Endothelial cell (in vitro differentiated cells): ENCODE results near the gene HEPACAM2. TPM values are rescaled to one million over a fixed set of nuclear protein-coding genes. Genes with fewer than 3 reads are reported as not detected.

Experiments
- DNase-seq: peaks from one replicate; pipeline ENCODE4 v3.0.0; 2021; ENCODE audit warnings: low spot score
- H3K27ac Mint-ChIP-seq: one replicate; pipeline ENCODE4 v1.8.0; 2021; ENCODE audit warnings: mixed read lengths, inconsistent platforms; ENCODE audit not compliant: unreplicated experiment
- H3K27me3 Mint-ChIP-seq: one replicate; pipeline ENCODE4 v1.8.0; 2021; ENCODE audit warnings: mild to moderate bottlenecking, moderate library complexity, mixed read lengths, inconsistent platforms; ENCODE audit not compliant: unreplicated experiment
- H3K36me3 Mint-ChIP-seq: one replicate; pipeline ENCODE4 v1.8.0; 2021; ENCODE audit warnings: mild to moderate bottlenecking, low read depth, mixed read lengths, inconsistent platforms; ENCODE audit not compliant: unreplicated experiment
- H3K4me1 Mint-ChIP-seq: one replicate; pipeline ENCODE4 v1.8.0; 2021; ENCODE audit warnings: mild to moderate bottlenecking, mixed read lengths, inconsistent platforms; ENCODE audit not compliant: unreplicated experiment
- H3K4me3 Mint-ChIP-seq: one replicate; pipeline ENCODE4 v1.8.0; 2021; ENCODE audit warnings: mild to moderate bottlenecking, mixed read lengths, inconsistent platforms; ENCODE audit not compliant: unreplicated experiment
- H3K9me3 Mint-ChIP-seq: one replicate; pipeline ENCODE4 v1.8.0; 2021; ENCODE audit warnings: mixed read lengths, inconsistent platforms; ENCODE audit not compliant: unreplicated experiment
- total RNA-seq: library from RNA; stranded (reverse); fragmentation: NEBNext Ultra II Directional; extraction: Animal tissue kit (Norgen Biotek cat#: 25700); gene quantifications from one replicate; pipeline ENCODE4 v1.2.1, GENCODE V29; 2021; ENCODE audit not compliant: unreplicated experiment
- TF ChIP-seq, protein P1 (sequence below): fragments of 200-600 bp; sonication (generic); IDR thresholded peaks from one replicate; pipeline ENCODE4 v1.5.0; 2021; ENCODE audit warnings: antibody characterized with exemption; ENCODE audit not compliant: unreplicated experiment

Gene HEPACAM2
- total RNA-seq, 1 donor from 2014 or later, result not detected

DNA sequence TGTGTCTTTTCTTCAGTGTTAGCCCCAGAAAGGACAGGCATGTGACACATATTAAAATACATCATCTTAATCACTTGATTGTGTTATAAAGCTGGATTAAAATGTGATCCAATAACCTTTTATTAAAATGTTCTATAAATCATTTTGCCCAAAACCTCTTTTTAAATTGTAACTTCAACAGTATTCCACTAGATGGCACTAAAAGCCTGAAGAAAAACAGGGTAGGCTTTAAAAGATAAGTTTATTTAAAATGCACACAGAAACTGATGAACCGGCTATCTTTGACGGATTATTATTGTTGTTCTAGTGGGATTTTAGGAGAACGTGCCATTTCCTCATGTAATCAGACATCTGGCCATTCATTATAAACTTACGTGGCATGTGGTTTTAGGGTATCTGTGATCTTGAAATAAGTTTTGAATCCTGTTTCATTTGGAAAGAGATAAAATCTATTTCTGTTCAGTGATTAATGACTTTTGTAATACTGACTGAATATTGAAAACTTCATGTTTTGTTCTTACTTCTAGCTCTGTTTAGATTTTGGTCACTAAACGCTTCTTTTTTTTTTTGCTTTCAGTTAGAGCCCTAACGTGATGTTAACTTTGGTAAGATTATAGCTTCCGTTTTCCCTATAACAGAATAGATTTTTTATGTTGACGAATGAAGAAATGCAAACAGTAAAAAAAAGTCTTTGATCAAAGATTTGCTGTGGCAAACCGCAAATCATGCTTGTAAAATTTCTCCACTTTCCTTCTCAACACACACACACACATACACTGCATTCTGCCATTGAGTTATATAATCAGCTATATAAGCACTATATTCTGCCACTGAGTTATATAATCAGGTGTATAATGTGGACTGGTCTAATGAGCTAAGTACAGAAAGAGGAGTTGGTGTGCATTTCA, 19.5 kb upstream of the HEPACAM2 start:
- H3K27ac Mint-ChIP-seq, result no peak overlapping the region
- peaks cover 1% of the 10 kb centered on the region for H3K27me3 Mint-ChIP-seq
- no peak overlapping the region for H3K4me3 Mint-ChIP-seq
- no peaks in the 10 kb centered on the region for H3K36me3 Mint-ChIP-seq
- no peaks in the 10 kb centered on the region for H3K9me3 Mint-ChIP-seq
- H3K4me1 Mint-ChIP-seq, result no peaks in the 10 kb centered on the region
- no peak for DNase-seq
- TF ChIP-seq, protein P1, sequence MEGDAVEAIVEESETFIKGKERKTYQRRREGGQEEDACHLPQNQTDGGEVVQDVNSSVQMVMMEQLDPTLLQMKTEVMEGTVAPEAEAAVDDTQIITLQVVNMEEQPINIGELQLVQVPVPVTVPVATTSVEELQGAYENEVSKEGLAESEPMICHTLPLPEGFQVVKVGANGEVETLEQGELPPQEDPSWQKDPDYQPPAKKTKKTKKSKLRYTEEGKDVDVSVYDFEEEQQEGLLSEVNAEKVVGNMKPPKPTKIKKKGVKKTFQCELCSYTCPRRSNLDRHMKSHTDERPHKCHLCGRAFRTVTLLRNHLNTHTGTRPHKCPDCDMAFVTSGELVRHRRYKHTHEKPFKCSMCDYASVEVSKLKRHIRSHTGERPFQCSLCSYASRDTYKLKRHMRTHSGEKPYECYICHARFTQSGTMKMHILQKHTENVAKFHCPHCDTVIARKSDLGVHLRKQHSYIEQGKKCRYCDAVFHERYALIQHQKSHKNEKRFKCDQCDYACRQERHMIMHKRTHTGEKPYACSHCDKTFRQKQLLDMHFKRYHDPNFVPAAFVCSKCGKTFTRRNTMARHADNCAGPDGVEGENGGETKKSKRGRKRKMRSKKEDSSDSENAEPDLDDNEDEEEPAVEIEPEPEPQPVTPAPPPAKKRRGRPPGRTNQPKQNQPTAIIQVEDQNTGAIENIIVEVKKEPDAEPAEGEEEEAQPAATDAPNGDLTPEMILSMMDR, result peak; percentile 84

- no peaks in the 10 kb centered on the region for H3K9me3 Mint-ChIP-seq
- H3K4me3 Mint-ChIP-seq, result no peak overlapping the region
- no peaks in the 10 kb centered on the region for H3K36me3 Mint-ChIP-seq
- no peak for DNase-seq
- TF ChIP-seq, protein P1, result no peak
- no peaks in the 10 kb centered on the region for H3K27me3 Mint-ChIP-seq
- H3K27ac Mint-ChIP-seq, result no peak overlapping the region
- H3K4me1 Mint-ChIP-seq, result no peaks in the 10 kb centered on the region
Measured at GRCh38 chr7:93242106-93242505, 15.8 kb upstream of the HEPACAM2 start.

DNA sequence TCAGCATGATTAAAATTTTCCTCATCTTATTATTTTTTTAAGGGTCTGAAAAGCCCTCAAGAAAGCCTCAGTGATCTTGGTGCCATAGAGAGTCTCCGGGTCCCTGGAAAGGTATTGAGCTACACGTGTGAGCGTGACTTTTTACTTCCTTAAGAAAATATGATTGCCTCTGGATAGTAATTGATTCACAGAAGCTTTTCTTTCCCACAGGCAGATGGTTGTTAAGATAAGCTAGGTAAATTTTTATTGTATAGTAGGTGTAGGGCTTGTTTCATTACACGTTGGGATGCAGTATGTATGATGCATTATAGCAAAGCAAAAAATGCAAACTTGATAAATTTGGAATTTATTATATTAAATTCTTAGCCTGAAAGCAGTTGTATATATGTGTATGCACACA, 13.6 kb upstream of the HEPACAM2 start:
- no peak overlapping the region for H3K27ac Mint-ChIP-seq
- no peaks in the 10 kb centered on the region for H3K4me1 Mint-ChIP-seq
- no peaks in the 10 kb centered on the region for H3K9me3 Mint-ChIP-seq
- no peaks in the 10 kb centered on the region for H3K36me3 Mint-ChIP-seq
- TF ChIP-seq, protein P1, result no peak
- H3K27me3 Mint-ChIP-seq, result no peaks in the 10 kb centered on the region
- H3K4me3 Mint-ChIP-seq, result no peak overlapping the region
- DNase-seq, result no peak

DNA sequence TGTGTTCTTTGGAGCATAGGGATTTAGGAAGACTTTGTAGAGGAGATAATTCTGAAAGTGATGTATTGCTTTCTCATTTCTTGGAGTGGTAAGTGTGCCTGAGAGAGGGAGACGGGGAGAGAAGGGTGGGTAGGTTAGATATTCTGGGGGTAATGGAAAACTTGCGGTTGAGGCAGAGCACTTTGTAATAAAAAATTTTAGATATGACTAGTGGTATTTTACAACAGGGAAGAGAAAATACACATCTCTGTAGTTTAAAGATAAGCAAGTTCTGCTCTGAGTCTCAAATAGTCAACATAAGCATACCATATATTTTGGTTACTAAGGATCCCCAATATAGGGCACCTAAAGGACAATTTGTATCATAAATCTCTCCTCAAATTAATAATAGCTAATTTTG, 12.5 kb upstream of the HEPACAM2 start:
- H3K36me3 Mint-ChIP-seq, result no peaks in the 10 kb centered on the region
- H3K9me3 Mint-ChIP-seq, result no peaks in the 10 kb centered on the region
- H3K27ac Mint-ChIP-seq, result no peak overlapping the region
- TF ChIP-seq, protein P1, result no peak
- no peak overlapping the region for H3K4me3 Mint-ChIP-seq
- no peak for DNase-seq
- H3K4me1 Mint-ChIP-seq, result no peaks in the 10 kb centered on the region
- no peaks in the 10 kb centered on the region for H3K27me3 Mint-ChIP-seq

DNA sequence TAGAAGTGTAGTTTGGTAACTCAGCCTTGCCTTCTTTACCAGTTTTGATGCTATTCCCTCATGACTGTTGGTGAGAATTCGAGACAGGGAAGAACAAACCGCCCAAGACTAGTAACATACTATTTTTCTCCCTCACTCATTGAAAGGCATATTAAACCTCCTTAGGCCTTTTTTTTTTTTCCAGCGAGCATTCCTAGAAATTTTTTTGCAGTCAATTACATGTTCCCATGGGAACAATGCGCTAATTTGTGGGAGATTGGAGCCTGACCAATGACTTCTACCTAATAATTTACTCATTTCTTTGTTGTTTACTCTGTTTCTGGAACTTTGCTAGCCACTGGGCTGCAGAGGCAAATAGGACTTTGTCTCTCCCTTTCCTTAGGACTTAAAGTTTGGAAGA, 11.9 kb upstream of the HEPACAM2 start:
- no peaks in the 10 kb centered on the region for H3K27me3 Mint-ChIP-seq
- no peaks in the 10 kb centered on the region for H3K9me3 Mint-ChIP-seq
- TF ChIP-seq, protein P1, result no peak
- no peak for DNase-seq
- no peaks in the 10 kb centered on the region for H3K4me1 Mint-ChIP-seq
- no peak overlapping the region for H3K27ac Mint-ChIP-seq
- no peak overlapping the region for H3K4me3 Mint-ChIP-seq
- no peaks in the 10 kb centered on the region for H3K36me3 Mint-ChIP-seq
